Measurements from ENCODE around the gene KCNJ9.

Gene KCNJ9

GRCh38 chr1:160129558-160129957 is 48.2 kb downstream of the KCNJ9 start:
- TF ChIP-seq CTCF (IDR thresholded peaks at IDR 0.05; ENCODE audit: low read depth, low read length) = no peak
- DNase-seq (ENCODE audit: low read depth in 2 of 2) = no peak
- H3K4me3 ChIP-seq (replicated peaks in 1 of 2; ENCODE audit: low read depth in 2 of 2, low read length in 2 of 2) = no peak overlapping the region

DNA sequence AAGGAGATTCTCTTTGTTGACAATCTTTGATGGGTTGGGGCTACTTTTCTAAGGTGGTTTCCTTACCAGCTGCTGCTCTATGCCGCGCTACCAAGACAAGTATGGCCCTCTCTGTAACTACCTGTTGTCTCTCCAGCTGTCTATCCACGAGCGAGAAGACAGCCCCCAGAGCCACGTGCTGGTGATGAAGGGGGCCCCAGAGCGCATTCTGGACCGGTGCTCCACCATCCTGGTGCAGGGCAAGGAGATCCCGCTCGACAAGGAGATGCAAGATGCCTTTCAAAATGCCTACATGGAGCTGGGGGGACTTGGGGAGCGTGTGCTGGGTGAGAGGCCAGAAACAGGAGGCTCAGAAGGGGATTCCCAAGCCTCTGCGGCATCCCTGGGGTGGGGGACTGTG is 48.6 kb downstream of the KCNJ9 start:
- TF ChIP-seq CTCF (IDR thresholded peaks at IDR 0.05; ENCODE audit: low read depth, low read length) = no peak
- DNase-seq (ENCODE audit: low read depth in 2 of 2) = no peak
- no peak overlapping the region for H3K4me3 ChIP-seq (replicated peaks in 1 of 2; ENCODE audit: low read depth in 2 of 2, low read length in 2 of 2)

DNA sequence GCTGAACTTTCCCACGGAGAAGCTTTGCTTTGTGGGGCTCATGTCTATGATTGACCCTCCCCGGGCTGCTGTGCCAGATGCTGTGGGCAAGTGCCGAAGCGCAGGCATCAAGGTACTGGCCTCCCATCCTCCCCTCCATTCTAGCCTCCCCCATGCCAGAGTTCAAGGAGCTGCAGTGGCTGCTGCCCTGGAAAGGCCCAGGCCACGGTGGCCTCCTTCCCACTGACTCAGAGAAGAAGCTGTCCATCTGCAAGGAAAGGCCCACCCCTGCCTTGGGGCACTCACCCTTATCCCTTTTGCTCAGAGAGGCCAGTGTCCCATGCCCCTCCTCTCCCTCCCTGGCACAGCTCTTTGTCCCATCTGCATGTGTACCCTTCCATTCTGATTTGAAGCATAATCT is 49.1 kb downstream of the KCNJ9 start:
- TF ChIP-seq CTCF (IDR thresholded peaks at IDR 0.05; ENCODE audit: low read depth, low read length) = no peak
- H3K4me3 ChIP-seq (replicated peaks in 1 of 2; ENCODE audit: low read depth in 2 of 2, low read length in 2 of 2) = no peak overlapping the region
- no peak for DNase-seq (ENCODE audit: low read depth in 2 of 2)

DNA sequence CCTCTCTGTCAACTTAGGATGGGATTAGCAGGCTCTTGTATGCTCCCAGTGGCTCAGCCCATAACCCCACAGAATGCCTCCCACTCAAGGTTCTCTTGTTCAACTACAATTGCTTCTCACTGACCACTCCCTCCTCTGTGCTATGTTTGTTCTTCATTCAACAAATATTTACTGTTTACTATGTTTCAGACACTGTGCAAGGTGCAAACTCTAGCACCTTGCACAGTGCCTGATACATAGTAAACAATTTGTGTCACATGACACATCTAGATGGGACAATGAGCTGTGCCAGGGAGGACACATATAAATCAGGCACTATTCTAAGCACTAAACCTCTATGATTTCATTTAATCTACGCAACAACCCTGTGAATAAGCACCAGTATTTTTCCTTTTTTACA is 49.6 kb downstream of the KCNJ9 start:
- DNase-seq (ENCODE audit: low read depth in 2 of 2) = no peak
- H3K4me3 ChIP-seq (replicated peaks in 1 of 2; ENCODE audit: low read depth in 2 of 2, low read length in 2 of 2) = no peak overlapping the region
- no peak for TF ChIP-seq CTCF (IDR thresholded peaks at IDR 0.05; ENCODE audit: low read depth, low read length)

- no peak for DNase-seq (ENCODE audit: low read depth in 2 of 2)
- no peak overlapping the region for H3K4me3 ChIP-seq (replicated peaks in 1 of 2; ENCODE audit: low read depth in 2 of 2, low read length in 2 of 2)
- no peak for TF ChIP-seq CTCF (IDR thresholded peaks at IDR 0.05; ENCODE audit: low read depth, low read length)
Observed at GRCh38 chr1:160131803-160132565, 50.6 kb downstream of the KCNJ9 start.

DNA sequence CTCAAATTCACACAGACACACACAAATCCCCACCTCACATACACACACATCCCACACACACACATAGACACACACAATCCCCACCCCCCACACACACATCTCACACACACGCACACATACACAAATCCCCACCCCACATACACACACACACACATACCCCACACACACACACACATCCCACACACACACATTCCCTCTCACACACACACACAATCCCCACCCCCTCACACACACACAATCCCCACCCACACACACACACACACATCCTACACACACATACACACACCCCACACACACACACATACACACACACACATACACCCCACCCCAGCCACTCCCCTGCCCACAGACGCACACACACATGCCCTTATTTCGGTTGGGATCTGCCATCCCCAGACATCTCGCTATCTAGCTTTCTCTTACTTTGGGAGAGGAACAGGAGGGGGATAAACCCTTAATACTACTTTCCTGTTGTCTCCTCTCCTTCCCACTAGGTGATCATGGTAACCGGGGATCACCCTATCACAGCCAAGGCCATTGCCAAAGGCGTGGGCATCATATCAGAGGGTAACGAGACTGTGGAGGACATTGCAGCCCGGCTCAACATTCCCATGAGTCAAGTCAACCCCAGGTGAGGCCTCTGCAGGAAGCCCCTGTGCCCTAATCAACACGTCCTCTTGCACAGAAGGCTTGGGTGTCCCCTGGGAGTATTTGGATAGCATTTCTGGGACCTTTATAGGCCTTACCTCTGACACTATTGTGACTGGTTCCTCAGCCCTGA is 52.8 kb downstream of the KCNJ9 start:
- TF ChIP-seq CTCF (IDR thresholded peaks at IDR 0.05; ENCODE audit: low read depth, low read length) = no peak
- no peak overlapping the region for H3K4me3 ChIP-seq (replicated peaks in 1 of 2; ENCODE audit: low read depth in 2 of 2, low read length in 2 of 2)
- no peak for DNase-seq (ENCODE audit: low read depth in 2 of 2)
